ENCODE measurements around the gene TET3.

Gene TET3

DNA sequence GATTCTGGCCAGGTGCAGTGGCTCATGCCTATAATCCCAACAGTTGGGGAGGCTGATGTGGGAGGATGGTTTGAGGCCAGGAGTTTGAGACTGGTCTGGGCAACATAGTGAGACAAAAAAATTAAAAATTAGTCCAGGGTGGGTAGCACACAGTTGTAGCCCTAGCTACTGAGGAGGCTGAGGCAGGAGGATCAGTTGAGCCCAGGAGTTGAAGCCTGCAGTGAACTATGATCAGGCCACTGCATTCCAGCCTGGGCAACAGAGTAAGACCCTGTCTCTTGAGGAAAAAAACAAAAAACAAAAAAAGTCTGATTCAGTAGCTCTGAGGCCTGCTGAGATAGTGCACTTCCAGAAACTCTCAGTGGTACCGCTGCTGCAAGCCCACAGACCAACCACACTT lies 7.9 kb upstream of the TET3 start:
- ATAC-seq (no peak), DNase-seq (ENCODE audit: low spot score in 2 of 2) (no peak)
- Mint-ChIP-seq H3K4me3 (no peak overlapping the region), H3K4me1 (peaks cover 40% of the 10 kb centered on the region), H3K9me3 (no peaks in the 10 kb centered on the region), H3K27ac (no peak overlapping the region), H3K36me3 (no peaks in the 10 kb centered on the region)

GRCh38 chr2:73977466-73977865 lies 7.2 kb upstream of the TET3 start:
- no peak for DNase-seq (ENCODE audit: low spot score in 2 of 2)
- no peaks in the 10 kb centered on the region for H3K9me3 Mint-ChIP-seq
- no peaks in the 10 kb centered on the region for H3K36me3 Mint-ChIP-seq
- H3K4me3 Mint-ChIP-seq, result no peak overlapping the region
- H3K4me1 Mint-ChIP-seq, result peaks cover 43% of the 10 kb centered on the region
- H3K27ac Mint-ChIP-seq, result no peak overlapping the region
- ATAC-seq, result no peak

DNA sequence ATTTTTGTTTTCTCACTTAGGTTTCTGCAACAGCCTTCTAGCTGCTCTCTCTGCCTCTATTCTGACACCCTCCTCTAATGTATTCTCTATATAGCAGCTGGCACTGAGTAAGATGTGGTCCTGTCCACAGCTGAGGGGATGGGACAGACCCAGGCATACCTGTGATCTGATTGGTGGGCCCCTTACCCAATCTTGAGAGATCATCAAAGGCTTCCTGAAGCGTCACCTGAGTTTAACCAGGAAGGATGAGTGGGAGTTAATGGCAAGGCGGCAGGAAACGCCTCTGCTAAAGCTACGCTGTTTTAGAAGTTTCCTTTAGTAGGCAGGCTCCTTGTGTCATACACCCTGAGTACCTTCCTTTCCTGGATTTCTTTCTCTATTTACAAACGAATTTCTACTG lies 5.7 kb upstream of the TET3 start:
- H3K4me1 Mint-ChIP-seq, result peaks cover 55% of the 10 kb centered on the region

GRCh38 chr2:73979686-73980085 lies 5.0 kb upstream of the TET3 start:
- DNase-seq (ENCODE audit: low spot score in 2 of 2), result no peak
- ATAC-seq, result no peak
- Mint-ChIP-seq H3K9me3 (no peaks in the 10 kb centered on the region), H3K36me3 (peaks cover 9% of the 10 kb centered on the region), H3K4me3 (peak overlapping the region; percentile 73), H3K27ac (peak overlapping the region; percentile 10), H3K4me1 (peaks cover 55% of the 10 kb centered on the region)

More for the DNA sequence above, 5.7 kb upstream of the TET3 start:
- peak; percentile 90 for ATAC-seq
- peak overlapping the region; percentile 10 for H3K27ac Mint-ChIP-seq
- H3K4me3 Mint-ChIP-seq, result peak overlapping the region; percentile 73
- H3K9me3 Mint-ChIP-seq, result no peaks in the 10 kb centered on the region
- no peak for DNase-seq (ENCODE audit: low spot score in 2 of 2)
- H3K36me3 Mint-ChIP-seq, result peaks cover 9% of the 10 kb centered on the region

DNA sequence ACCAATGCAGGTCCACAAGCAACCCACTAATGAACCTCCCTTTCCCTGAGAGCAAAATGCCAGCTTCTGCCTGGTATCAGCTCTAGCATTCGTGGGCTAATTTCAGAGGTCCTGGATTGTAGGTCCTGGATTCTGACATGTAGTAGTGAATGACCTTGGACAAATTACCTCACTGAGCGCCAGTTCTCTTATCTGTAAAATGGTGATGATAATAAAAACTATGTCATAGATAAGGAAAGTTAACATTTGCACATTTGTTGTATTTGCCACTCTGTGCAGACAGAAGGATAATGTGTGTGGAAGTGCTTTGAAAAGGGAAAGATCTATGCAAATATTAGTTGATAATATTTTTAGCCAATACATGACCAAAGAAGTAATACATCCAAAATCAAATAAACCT lies 4.1 kb upstream of the TET3 start:
- ATAC-seq (no peak), DNase-seq (ENCODE audit: low spot score in 2 of 2) (no peak)
- H3K4me3 Mint-ChIP-seq, result peak overlapping the region; percentile 73
- no peaks in the 10 kb centered on the region for H3K9me3 Mint-ChIP-seq
- peaks cover 12% of the 10 kb centered on the region for H3K36me3 Mint-ChIP-seq
- H3K4me1 Mint-ChIP-seq, result peaks cover 55% of the 10 kb centered on the region
- no peak overlapping the region for H3K27ac Mint-ChIP-seq

GRCh38 chr2:73981081-73982001 lies 3.4 kb upstream of the TET3 start:
- Mint-ChIP-seq H3K9me3 (no peaks in the 10 kb centered on the region), H3K4me3 (peak overlapping the region; percentile 73), H3K4me1 (peaks cover 58% of the 10 kb centered on the region), H3K36me3 (peaks cover 20% of the 10 kb centered on the region), H3K27ac (peak overlapping the region; percentile 43)
- DNase-seq (ENCODE audit: low spot score in 2 of 2), result no peak
- ATAC-seq, result peak; percentile 14

DNA sequence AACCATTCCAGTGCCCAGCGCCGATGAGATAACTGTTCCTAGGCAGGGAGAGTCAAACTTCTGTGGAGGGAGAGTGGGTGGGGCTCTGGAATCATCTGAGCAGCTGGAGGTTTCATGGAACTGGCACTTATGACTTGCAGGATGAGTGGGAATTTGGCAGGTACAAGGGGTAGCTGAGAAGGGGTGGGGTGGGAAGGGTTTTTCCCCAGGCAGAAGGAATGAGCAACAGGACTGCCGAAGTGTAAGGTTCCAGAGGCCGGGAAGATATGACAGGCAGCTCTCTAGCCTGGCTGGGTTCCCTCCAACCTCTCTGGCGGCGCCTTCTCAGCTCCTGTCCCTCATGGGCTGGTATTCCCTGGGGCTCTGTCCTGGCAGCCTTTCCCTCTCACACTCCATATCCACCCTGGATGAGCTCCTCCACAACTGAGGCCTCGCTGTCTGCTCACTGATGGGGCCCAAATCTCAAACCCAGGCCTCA lies 2.5 kb upstream of the TET3 start:
- Mint-ChIP-seq H3K27ac (no peak overlapping the region), H3K36me3 (peaks cover 27% of the 10 kb centered on the region), H3K9me3 (no peaks in the 10 kb centered on the region), H3K4me3 (no peak overlapping the region), H3K4me1 (peaks cover 67% of the 10 kb centered on the region)
- ATAC-seq (no peak), DNase-seq (ENCODE audit: low spot score in 2 of 2) (no peak)

GRCh38 chr2:73983322-73984202 lies 1.1 kb upstream of the TET3 start:
- peaks cover 80% of the 10 kb centered on the region for H3K4me1 Mint-ChIP-seq
- H3K36me3 Mint-ChIP-seq, result peaks cover 39% of the 10 kb centered on the region
- H3K9me3 Mint-ChIP-seq, result no peaks in the 10 kb centered on the region
- peak overlapping the region; percentile 71 for H3K4me3 Mint-ChIP-seq
- no peak for DNase-seq (ENCODE audit: low spot score in 2 of 2)
- H3K27ac Mint-ChIP-seq, result peak overlapping the region; percentile 92
- no peak for ATAC-seq

DNA sequence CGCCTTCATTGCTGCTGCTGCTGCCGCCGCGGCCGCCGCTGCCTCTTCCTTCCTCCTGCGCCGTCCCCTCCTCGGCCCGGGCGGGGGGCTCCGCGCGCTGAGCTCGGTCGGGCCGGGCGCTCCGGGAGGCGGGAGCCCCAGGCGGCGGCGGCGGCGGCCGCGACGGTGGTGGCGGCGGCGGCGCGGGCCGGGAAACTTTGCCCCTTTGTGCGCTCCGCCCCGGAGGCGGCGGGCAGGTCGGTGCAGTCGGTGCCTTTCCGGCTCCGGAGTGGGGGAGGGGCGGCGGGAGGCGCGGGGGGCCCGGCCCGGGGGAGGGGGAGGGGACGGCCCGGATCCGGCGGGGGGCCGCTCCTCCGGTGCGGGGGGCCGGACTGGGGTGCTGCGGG lies 205 bp downstream of the TET3 start:
- Mint-ChIP-seq H3K27ac (no peak overlapping the region), H3K4me1 (peaks cover 78% of the 10 kb centered on the region), H3K9me3 (no peaks in the 10 kb centered on the region), H3K4me3 (peak overlapping the region; percentile 81), H3K36me3 (peaks cover 52% of the 10 kb centered on the region)
- DNase-seq (ENCODE audit: low spot score in 2 of 2) (peak; percentile 41 to 77), ATAC-seq (peak; percentile 36)

- H3K27ac Mint-ChIP-seq, result peak overlapping the region; percentile 89
- H3K4me3 Mint-ChIP-seq, result peak overlapping the region; percentile 81
- ATAC-seq (peak; percentile 66), DNase-seq (ENCODE audit: low spot score in 2 of 2) (peak; percentile 53 to 84)
- H3K36me3 Mint-ChIP-seq, result peaks cover 58% of the 10 kb centered on the region
- no peaks in the 10 kb centered on the region for H3K9me3 Mint-ChIP-seq
- H3K4me1 Mint-ChIP-seq, result peaks cover 78% of the 10 kb centered on the region
Observed at GRCh38 chr2:73985308-73986084, 786 bp downstream of the TET3 start.

DNA sequence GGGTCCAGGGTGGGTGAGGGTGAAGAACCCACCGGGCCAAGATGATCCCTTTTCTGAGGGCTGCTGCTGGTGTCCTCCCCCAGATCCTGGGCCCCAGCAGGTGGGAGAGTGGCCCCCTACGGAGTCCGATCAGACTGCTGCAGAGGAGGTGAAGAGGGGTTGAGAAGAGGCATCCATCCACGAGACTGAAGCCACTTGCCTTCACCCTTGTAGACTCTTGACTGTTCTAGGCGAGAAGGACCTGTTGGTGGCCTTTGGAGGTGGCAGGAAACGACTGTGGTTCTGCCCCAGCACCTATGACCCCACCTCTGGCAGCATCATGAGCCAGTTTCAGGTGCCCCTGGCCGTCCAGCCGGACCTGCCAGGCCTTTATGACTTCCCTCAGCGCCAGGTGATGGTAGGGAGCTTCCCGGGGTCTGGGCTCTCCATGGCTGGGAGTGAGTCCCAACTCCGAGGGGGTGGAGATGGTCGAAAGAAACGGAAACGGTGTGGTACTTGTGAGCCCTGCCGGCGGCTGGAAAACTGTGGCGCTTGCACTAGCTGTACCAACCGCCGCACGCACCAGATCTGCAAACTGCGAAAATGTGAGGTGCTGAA lies 1.5 kb downstream of the TET3 start:
- Mint-ChIP-seq H3K27ac (peak overlapping the region; percentile 89), H3K9me3 (no peaks in the 10 kb centered on the region), H3K4me3 (peak overlapping the region; percentile 81), H3K36me3 (peaks cover 64% of the 10 kb centered on the region), H3K4me1 (peaks cover 76% of the 10 kb centered on the region)
- ATAC-seq, result peak; percentile 48
- peak; percentile 13 to 73 for DNase-seq (ENCODE audit: low spot score in 2 of 2)

DNA sequence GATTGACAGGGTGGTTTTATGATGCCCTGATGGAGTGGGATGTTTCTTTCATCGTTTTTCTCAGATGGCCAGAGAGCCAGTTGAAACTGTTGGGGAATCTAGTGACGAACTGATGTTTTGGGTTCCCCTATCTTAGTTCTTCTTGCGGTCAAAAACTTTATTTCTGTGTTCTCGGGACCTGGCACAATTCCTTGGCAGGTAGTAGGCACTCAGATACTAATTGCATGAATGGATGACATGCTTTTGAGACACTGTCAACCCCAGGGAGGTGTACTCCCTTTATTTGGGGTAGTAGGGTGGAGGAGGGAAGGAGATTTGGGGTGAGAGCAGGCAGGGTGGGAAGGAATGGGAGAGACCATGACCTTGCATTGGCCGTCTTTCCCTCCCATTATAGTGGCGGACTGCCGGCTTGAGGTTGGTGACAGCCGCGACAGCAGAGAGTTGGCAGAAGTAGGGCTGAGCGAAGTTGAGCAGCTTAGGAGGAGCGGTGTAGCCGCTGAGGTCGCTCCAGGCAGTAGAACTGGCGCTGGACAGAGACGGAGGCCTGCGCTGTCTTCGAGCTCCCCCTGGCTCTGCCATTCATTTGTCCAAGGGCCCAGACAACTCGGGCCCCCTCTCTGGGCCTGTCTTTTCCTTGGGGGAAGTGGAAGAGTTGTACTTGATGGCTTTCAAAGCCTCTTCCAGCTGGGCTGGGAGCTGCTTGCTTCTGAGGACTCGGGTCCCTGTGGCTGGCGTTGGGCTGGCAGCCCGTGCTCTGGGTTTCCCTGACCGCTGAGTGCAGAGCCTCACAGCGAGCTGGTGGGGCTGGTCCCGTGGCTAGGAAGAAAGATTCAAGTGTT lies 2.6 kb downstream of the TET3 start:
- Mint-ChIP-seq H3K4me3 (peak overlapping the region; percentile 81), H3K4me1 (peaks cover 73% of the 10 kb centered on the region), H3K27ac (peak overlapping the region; percentile 89), H3K36me3 (peaks cover 74% of the 10 kb centered on the region), H3K9me3 (peaks cover 5% of the 10 kb centered on the region)
- ATAC-seq (peak; percentile 54), DNase-seq (ENCODE audit: low spot score in 2 of 2) (peak; percentile 17 to 69)

DNA sequence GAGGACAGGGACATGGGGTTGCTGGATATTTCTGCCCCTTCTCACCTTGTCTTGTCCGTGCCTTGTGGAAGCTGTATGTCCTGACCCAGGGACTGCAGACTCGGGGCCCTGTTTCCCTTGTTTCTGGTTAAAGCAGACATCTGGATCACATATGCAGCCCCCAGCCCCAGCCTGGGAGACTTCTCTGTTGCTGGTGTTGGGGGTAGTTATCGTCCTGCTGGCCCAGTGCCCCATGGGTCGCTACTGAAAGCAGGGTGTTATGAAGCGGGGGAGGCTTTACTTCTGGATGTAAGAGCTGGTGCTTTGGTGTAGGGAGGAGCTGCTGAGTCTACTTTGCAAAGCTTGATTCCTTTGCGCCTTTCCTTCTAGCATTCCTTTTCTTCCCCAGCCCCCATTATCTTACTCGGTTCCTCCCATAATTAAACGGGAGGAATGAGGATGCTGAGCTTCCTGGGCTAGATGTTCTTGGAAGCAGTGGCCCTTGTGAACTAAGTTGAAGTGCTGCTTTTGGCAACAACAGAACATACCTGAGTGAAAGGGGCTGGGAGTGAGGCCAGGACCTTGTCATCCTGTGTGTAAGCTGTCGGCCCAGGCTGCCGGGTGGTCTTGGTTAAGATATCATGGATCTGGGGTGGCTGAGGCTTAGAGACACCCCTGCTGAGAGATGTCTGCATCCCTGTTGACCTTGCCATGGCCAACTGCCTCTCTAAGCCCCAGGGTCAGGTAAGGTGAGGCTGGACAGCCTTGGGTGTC lies 3.4 kb downstream of the TET3 start:
- H3K9me3 Mint-ChIP-seq, result peaks cover 5% of the 10 kb centered on the region
- peaks cover 75% of the 10 kb centered on the region for H3K36me3 Mint-ChIP-seq
- peaks cover 70% of the 10 kb centered on the region for H3K4me1 Mint-ChIP-seq
- H3K27ac Mint-ChIP-seq, result peak overlapping the region; percentile 89
- ATAC-seq, result no peak
- peak overlapping the region; percentile 81 for H3K4me3 Mint-ChIP-seq
- DNase-seq (ENCODE audit: low spot score in 2 of 2), result no peak

All from stimulated activated effector memory CD8-positive, alpha-beta T cell treated with anti-CD3 and anti-CD28 coated beads, Interleukin-12 subunit alpha, Interleukin-12 subunit beta, amount 100 ng/mL, for 72 hours (primary cell).